ENCODE results near the gene SLC15A5. TPM values are rescaled to one million over a fixed set of nuclear protein-coding genes. Genes with fewer than 3 reads are reported as not detected.

Gene SLC15A5
- polyA plus RNA-seq, 3 donors: not detected

GRCh38 chr12:16152885-16153673, 124.4 kb downstream of the SLC15A5 start:
- WGBS, 3 donors: 89 to 92% (median 91%) methylated on average over 6 of the region's 6 CpGs
- H3K27ac ChIP-seq (ENCODE audit: low read depth, low read length): no peak overlapping the region

- 12 to 59% (median 19%) methylated on average over 2 of the region's 2 CpGs for WGBS, 3 donors
- no peak overlapping the region for H3K27ac ChIP-seq (ENCODE audit: low read depth, low read length)
Observed at GRCh38 chr12:16150276-16150675, 127.2 kb downstream of the SLC15A5 start.

- 85 to 90% (median 87%) methylated on average over 3 of the region's 3 CpGs for WGBS, 3 donors
- H3K27ac ChIP-seq (ENCODE audit: low read depth, low read length): no peak overlapping the region
Observed at GRCh38 chr12:16148938-16149337, 128.5 kb downstream of the SLC15A5 start.

Other genes with a start within 250 kb of the SLC15A5 start
- gene MGST1, start 70.0 kb upstream of the SLC15A5 start, polyA plus RNA-seq: 1,000 to 10,000 TPM in 2 of 3 donors, 100 to 1,000 TPM in 1; 235 to 2,281 (median 1,392) TPM

Measured in adipose tissue (tissue), 3 donors.